Measurements from ENCODE around the gene DCUN1D3. TPM values are rescaled to one million over a fixed set of nuclear protein-coding genes. Genes with fewer than 3 reads are reported as not detected.
"Not testable (repeated sequence)": the region's sequence is repeated elsewhere in the genome, so short reads cannot be mapped to it uniquely, and the experiment has no call there.

DCUN1D3 gene
- total RNA-seq, 1 donor from 2014 or later: 30.7 TPM

DNA sequence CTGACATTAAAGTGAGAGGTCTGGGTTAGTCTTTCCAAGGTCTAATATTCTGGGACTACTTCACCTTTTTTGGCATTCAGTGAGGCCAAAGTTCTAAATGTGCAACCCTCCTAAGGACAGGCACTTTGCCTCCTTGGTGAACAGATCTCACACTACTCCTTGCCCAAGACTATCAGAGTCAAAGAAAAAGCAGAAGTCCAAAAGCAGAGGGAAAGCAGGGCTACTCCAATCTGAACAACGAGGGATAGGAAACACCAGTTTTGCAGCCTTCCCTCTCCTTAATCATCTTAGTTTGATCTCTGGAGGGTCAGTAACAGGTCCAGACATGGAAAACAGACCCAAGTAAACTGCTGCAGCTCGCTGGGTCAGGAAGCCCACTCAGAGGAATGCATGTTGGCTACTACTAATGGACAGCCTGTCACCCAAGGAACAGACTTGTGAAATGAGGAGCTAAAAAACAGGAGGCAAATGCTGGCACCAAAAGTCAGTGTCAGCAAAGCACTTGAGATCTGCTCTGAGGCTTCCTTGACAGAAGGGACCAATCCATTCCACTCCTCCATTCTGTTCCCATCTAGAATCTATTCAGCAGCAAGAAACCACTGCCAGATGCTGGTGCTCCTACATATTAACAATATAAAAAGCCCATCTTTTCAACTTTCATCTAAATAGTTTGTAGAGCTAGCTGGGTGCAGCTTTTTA lies 29.9 kb downstream of the DCUN1D3 start:
- DNase-seq (ENCODE audit: low spot score) (no peak), ATAC-seq (peak; percentile 4)
- intact Hi-C loops (cut with DNase I): no loop called here

DNA sequence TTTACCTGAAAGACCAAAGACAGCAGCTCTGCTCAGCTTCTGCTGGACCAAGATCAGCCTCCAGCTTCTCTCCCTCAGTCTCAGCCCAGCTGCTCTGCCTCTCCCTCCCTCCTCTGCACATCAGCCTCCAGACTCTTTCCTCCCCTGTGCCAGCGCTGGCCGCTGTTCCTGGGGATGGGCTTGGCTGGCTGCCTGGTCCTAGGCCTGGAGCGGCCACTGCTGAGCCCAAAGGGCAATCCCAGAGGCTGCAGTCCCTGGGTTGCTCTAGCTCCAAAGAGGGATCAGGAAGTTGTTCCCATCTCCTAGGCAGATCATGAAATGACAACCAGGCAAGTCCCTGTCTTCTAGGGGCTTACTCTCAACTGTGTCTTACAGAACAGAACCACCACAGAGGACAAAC lies 31.3 kb downstream of the DCUN1D3 start:
- intact Hi-C loops (cut with DNase I): no loop called here
- ATAC-seq (peak; percentile 94), DNase-seq (ENCODE audit: low spot score) (peak; percentile 87)

DNA sequence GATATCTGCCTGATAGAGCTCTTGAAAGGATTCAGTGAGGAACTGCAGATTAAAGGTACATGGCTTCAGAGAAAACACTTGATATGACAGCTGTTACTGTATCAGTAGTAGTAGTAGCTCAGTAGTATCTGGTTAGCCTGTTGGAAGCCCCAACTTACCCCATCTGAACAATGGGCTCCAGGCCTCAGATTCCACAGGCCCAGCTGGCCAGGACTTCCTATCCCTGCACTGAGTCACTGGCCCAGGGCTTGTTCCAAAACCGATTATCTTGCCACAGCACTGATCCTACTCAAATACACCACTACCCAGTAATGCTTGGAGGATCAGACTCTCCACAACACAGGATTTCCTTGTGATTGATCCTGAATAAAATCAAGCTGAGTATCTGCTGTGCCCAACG lies 32.6 kb downstream of the DCUN1D3 start:
- no peak for ATAC-seq
- DNase-seq (ENCODE audit: low spot score): no peak
- intact Hi-C loops (cut with DNase I): no loop called here

DNA sequence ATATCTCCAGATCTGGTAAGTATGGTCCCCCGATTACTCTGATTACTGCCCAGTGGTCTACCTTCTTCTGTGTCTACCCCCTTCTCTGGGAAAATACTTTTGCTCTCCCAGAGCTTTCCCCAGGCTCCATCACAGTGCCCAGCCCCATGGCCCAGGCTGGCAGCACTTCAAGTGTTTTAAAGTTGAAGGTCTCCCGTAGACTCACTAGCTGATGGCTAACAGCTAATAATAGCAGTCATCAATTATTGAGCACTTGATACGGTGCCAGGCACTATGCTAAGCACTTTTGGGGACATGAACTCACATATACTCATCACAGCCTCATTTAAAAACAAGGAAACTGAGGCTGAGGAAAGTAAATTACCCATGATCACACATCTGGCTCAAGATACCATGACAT lies 33.4 kb downstream of the DCUN1D3 start:
- intact Hi-C loops (cut with DNase I): no loop called here
- DNase-seq (ENCODE audit: low spot score) (no peak), ATAC-seq (no peak)

DNA sequence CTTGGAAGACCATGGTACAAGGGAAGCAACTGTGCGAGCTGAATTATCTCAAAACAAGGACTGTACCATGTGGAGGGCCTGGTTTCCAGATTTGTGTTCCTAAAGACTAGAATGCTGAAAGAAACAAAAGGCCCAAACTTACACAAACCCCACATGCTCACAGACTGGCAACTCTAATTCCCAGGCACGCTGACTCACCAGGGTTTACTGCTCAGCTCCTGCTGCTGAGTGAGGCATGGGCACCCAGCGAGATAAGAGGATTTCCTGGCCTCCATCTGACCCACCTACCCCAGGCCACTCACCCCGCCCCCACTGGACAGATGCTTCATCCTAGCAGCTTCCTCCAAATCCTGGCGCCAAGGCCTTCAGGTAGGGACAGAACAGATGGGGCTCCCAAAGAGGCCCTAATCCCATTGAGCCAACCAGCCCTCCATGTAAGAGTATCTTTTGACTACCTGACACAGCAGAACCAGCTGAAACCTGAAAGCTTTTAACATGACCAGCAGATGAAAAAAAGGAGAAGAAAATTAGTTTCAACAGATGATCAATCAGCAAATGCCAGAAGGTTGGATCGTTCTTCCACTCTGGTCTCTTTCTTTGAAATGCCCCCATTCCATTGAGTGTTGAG lies 33.9 kb downstream of the DCUN1D3 start:
- ATAC-seq (no peak), DNase-seq (ENCODE audit: low spot score) (peak; percentile 66)
- intact Hi-C loops (cut with DNase I): no loop called here

DNA sequence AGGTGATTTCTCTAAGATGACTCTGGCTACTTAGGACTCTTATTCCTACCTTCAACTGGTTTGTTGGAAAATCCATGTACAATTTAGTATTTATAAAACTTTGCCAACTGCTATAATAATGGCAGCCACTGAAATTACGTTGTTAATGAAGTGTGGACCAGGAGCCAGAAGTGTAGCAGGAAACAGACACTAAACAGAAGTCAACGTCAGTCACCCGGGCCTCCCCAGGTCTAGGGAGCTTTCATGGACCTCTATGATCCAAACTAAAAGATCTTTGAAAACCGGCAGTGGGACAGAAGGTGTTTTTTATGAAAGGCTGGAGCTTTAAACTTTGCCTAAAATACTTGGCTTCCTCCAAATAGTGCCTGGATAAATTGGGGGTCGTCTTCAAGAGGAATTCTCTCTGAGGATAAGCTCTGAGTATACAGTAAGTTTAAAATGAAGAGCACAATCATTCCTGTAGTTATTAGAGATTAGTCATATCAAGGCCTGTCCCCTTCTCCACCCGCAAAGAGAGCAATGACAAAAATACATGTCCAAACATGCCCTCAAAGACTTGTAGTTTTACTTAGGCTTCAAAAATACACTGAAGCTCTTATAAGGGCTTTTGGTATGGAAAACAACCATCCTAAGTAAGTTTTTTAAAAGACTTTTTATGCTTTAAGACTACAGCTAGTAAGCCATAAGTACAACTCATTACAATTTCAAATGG lies 34.6 kb downstream of the DCUN1D3 start:
- intact Hi-C loops (cut with DNase I): no loop called here
- DNase-seq (ENCODE audit: low spot score) (no peak), ATAC-seq (no peak)

DNA sequence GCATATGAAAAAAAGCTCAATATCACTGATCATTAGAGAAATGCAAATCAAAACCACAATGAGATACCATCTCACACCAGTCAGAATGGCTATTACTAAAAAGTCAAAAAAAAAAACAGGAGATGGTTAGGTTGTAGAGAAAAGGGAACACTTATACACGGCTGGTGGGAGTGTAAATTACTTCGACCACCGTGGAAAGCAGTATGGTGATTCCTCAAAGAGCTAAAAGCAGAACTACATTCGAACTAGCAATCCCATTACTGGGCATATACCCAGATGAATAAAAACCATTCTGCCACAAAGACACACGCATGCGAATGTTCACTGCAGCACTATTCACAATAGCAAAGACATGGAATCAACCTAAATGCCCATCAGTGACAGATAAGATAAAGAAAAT lies 35.8 kb downstream of the DCUN1D3 start:
- DNase-seq (ENCODE audit: low spot score); intact Hi-C loops (cut with DNase I); ATAC-seq: not testable (repeated sequence)

DNA sequence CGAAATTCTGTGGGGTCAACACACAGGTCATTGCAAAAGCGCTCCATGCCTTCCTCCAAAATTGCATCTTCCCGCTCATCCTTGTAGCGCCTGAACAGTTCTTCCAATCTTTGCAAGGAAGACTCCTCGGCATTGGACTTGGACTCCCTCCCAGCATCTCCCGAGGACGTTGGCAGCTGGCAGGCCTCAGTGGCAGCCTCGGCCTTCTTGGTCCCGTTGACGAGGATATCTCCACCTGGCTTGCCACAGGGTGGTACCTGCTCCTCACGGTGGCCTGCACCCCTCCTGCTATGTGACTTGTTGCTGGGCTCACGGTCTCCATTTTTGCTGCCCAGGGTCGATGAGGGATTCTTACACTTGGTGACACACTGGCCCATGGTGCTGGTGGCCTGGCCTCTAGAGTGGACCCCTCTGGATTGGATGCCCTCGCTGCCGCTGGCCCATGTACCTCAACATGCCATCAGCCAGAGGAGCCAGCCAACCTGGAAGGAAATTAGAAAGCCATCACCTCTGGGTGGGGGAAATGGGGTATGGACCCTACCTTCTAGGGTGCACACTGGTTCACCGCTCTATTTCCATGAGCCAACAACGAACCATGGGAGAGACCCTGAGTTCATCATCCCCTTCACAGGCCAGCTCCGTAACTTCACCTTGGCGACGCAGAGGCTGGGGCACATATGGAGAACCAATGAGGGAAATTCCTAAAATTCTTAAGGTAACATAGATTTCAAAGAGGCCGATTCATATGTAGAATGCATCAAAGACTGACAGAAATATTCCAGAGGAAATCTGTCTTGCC lies 37.8 kb downstream of the DCUN1D3 start:
- DNase-seq (ENCODE audit: low spot score): no peak
- no peak for ATAC-seq
- intact Hi-C loops (cut with DNase I): no loop called here

DNA sequence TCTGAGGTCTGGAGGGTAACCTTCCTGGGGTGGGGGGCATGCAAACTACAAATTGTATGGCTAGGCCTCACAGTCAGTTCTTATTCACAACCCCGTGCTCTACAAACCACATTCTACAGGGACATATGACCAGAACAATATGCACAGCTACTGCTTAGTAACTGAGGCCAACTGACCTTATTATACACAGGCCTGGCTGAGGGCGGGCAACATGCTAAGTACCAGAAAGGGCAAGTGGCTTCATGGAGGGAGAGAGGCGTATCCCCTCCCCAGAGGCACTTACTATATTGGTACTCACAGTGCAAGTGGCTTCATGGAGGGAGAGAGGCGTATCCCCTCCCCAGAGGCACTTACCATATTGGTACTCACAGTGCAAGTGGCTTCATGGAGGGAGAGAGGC lies 39.2 kb downstream of the DCUN1D3 start:
- ATAC-seq; DNase-seq (ENCODE audit: low spot score); intact Hi-C loops (cut with DNase I): not testable (repeated sequence)

DNA sequence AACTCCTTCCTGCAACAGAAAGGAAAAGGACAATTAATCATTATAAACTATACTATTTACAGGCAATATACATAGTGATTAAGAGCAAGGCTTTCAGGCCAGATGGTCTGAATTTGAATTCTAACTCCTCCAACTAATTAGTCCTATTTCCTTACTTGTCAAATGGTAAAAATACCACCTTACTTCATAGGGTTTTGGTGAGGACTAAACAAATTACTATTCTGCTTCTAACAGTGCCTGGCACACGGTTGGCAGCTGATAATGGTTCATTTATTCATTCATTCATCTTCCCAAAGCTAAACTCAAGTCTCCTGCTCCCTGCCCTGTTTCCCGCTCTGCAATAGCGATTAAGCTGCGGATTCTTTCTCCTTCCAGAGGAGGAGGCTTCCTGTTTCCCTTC lies 39.8 kb downstream of the DCUN1D3 start:
- DNase-seq (ENCODE audit: low spot score) (no peak), ATAC-seq (no peak)
- intact Hi-C loops (cut with DNase I): no loop called here

DNA sequence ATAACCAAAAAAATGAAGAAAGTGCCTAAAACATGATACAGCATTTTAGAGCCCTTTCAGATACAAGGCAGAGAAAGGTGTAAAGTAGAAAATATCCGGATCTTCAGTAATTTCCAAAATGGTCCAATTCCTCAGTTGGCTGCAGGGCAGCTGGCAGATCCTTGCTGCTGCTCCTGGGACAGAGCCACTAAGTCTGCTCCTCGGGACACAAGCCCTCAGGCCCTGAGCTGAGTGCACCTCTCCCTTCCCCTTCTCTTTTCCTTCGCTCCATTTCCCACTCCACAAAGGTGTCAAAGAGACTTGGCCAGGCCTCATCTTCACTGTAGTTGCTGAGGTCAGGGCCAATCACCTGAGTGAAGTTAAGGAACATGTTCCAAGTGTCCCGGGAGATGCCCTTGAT lies 40.5 kb downstream of the DCUN1D3 start:
- DNase-seq (ENCODE audit: low spot score) (no peak), ATAC-seq (peak; percentile 45)
- intact Hi-C loops (cut with DNase I): loop anchor here (10.0 kb wide), 1 partner anchor 125 kb away; no protein-coding TSS in a partner anchor

DNA sequence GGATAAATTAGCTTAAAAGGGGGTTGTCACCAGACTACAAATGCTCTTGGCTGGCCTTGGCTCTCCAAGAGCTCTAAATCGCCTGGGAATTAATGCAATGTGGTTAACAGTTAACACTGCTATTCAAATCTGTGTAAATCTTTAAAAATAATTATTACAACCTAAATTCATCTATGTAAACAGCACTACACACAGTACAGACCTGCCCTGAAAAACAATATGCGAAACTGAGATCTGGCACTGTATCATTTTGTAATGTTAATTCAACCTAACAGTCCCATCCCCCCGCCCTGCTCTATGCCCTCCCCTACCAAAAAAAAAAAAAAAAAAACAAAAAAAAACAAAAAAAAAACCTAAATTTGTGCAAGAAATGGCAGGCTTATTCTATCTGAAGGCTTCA lies 40.9 kb downstream of the DCUN1D3 start:
- ATAC-seq (peak; percentile 7), DNase-seq (ENCODE audit: low spot score) (no peak)
- intact Hi-C loops (cut with DNase I): loop anchor here (10.0 kb wide), 1 partner anchor 126 kb away; no protein-coding TSS in a partner anchor

DNA sequence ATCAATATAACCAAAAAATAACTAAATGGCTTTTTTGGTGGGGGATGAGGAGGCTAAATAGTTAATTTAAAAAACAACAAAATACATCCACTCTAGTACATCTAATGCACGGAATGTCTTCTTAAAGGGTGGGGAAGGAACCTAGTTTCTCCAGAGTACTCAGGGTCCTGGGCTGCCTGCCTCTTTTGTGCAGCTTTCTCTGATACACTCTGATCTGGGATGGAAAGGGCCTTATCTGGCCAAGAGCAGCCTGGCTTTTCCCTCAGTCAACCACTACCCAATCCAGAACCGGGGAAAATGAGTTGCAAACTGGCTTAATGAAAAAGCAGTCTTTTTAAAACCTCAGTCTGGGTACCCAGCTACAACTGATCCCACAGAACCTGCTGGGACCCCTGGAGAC lies 42.9 kb downstream of the DCUN1D3 start:
- DNase-seq (ENCODE audit: low spot score): no peak
- intact Hi-C loops (cut with DNase I): loop anchor here (10.0 kb wide), 1 partner anchor 128 kb away; no protein-coding TSS in a partner anchor
- ATAC-seq: no peak

DNA sequence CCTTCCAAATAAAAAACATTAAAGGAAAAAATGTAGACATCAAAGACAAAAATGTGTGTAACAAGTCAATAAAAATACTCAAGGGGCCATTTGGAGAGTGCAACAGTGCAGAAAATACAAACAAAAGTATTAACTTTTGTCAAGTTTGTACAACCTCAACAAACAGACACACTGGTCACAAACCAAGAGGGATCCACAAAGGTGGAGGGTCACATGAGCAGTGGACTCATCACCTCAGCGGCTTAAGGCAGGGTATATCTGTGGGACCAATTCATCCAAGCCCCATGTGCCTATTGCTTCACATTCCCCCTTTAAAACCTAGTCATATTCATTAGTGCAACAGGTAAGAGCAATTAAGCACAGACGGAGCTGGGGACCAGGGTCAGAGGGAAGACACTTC lies 45.2 kb downstream of the DCUN1D3 start:
- intact Hi-C loops (cut with DNase I): loop anchor here (10.0 kb wide), 1 partner anchor 130 kb away; no protein-coding TSS in a partner anchor
- DNase-seq (ENCODE audit: low spot score): no peak

DNA sequence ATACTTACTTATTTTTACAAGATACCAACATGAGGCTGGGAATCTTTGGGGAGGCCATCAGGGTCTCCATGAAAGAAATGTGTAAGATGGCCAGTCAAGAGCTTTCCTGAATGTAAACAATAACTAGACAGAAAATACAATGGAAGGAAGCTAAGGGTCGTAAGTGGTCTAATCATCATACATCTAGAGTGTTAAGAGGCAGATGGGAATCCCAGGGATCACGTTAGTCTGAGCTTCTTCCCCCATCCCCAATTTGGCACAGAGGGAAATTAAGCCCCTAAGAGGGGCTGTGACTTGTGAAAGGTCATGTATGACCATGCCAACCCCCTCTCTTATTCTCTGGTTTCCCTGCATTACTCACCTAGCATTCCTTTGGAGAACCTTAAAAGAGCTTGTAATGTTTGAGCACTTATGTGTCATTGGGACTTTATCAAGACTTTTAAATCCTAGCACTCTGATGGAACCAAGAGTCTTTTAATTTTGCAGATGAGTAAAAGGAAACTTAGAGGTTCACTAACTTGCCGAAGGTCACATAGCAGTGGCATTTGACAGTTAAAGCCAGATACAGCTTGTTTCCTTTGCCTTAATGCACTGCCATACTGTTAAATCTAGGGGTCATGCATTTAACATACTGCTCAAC lies 46.1 kb downstream of the DCUN1D3 start:
- DNase-seq (ENCODE audit: low spot score) (no peak), ATAC-seq (no peak)
- intact Hi-C loops (cut with DNase I): loop anchor here (2.0 to 10.0 kb wide), 2 partner anchors 47 to 131 kb away; partner anchors contain the start of genes DCUN1D3 and LYRM1

More for the DNA sequence above, 45.2 kb downstream of the DCUN1D3 start:
- no peak for ATAC-seq

DNA sequence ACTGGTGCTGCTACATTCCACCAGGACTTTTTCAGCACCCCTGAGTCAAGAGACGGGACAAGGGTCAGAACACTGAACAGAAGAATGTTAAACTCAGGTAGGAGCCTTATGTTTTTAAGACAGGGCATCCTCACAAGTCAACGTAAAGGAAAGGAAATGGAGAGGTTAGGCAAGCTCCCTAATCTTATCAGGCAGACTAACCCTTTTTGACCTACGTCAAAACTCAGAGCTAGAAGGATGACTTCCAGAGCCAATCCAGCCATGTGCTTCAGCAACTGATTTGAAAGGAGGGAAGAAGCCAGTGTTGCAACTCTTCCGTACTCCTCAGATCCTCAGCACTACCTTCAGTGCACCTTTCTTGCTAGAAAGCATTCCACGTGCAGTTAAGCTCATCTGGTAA lies 47.0 kb downstream of the DCUN1D3 start:
- ATAC-seq (no peak), DNase-seq (ENCODE audit: low spot score) (no peak)
- intact Hi-C loops (cut with DNase I): loop anchor here (2.0 to 10.0 kb wide), 2 partner anchors 48 to 132 kb away; partner anchors contain the start of genes DCUN1D3 and LYRM1

DNA sequence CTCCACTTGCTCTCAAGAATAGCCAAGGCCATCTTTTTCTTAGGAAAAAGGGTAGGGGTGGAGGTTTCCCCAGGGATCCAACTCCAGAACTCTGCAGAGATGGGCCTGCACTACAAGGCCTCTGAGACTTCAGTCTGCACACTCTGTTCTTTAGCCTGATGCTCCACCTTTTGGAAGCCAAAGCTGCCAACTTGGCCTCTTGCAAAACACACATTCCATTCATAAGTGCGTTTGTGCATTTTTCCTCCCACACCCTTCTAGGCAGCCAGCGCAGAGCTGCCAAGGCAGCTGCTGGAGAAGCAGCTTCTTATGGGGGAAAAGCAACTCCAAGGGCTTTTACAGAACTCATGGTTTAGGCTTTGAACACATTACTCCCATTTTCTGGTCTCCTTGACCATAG lies 48.6 kb downstream of the DCUN1D3 start:
- ATAC-seq: peak; percentile 97
- peak; percentile 82 for DNase-seq (ENCODE audit: low spot score)
- intact Hi-C loops (cut with DNase I): loop anchor here (10.0 kb wide), 1 partner anchor 133 kb away; no protein-coding TSS in a partner anchor

DNA sequence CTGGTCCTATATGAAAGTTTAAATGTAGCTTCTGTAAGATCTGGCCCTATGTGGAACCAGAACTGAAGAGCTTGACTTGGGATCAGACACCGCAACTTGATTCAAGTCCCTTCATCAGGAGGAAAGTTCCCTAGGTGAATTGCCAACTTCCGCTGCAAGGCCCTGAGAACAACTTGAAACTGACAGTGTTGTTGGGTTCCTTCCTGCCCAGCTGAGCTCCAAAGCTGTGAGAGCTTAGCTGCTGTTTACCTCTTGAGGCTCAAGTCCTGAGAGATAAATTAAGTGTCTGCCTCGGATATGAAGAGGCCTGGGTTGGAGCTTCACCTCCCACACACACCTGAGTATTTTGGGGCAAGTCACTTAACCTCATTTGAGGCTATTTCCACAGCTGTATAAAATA lies 49.2 kb downstream of the DCUN1D3 start:
- ATAC-seq (peak; percentile 36), DNase-seq (ENCODE audit: low spot score) (no peak)
- intact Hi-C loops (cut with DNase I): loop anchor here (10.0 kb wide), 1 partner anchor 134 kb away; no protein-coding TSS in a partner anchor
